SIG-M5 (cell line): ENCODE results near the gene SLC46A1.

Experiments
- DNase-seq: peaks from one replicate; lab custom pipeline; 2025; lab: John Stamatoyannopoulos, UW

Gene SLC46A1

DNA sequence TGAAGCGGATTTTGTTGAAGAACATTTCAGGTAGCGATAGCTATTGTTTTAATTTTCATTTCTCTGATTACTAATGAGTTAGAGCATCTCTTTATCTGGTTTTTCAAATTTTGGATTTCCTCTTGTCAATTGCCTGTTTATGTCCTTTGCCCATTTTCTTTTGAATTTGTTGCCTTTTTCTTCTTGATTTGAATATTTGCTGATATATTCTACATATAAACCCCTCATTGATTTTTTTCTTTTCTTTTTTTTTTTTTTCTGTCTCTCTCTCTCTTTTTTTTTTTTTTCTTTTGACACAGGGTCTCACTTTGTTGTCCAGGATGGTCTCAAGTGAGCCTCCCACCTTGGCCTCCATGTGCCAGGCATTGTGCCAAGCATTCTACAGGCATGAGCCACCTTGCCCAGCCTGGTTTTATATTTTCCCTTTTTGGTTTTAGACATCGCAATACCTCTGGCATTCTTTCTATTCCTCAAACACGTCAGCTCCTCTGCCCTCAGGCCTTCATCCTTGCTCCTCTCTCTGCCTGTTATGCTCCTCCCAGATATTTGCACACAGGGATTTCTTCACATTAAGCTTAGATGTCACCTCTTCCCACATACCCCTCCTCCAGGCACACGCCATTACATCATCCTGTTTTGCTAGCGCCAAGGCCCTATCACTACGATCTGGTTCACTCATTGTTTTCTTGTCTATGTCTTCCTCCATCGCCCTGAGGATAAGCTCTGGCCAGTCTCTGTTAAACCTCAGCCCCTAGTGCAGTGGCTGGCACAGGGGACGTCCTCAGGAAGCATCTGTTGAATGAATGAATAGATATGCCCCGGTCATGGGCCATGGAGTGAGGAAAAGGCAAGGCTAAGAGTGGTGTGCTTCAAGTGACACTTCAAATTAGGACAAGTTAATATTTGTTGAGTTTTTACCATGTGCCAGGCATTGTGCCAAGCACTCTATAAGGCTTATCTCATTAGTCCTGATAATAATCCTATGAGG, 25.9 kb downstream of the SLC46A1 start:
- no peak for DNase-seq

DNA sequence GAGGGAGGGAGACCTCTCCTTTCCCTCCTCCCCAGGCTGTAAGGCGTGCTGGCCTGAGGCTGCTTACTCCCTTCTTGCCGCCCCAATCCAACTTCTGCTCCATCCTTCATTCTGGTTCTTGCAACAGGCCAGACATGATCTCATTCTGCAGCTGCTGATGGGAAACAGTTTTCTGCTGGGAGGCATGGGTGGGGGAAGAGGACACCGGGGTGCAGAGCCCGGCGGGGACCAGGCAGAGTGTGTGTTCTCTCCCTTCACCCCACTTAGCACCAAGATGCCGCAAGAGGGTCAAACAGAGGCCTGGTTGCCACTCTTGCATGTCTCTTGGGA, 33.1 kb downstream of the SLC46A1 start:
- no peak for DNase-seq

DNA sequence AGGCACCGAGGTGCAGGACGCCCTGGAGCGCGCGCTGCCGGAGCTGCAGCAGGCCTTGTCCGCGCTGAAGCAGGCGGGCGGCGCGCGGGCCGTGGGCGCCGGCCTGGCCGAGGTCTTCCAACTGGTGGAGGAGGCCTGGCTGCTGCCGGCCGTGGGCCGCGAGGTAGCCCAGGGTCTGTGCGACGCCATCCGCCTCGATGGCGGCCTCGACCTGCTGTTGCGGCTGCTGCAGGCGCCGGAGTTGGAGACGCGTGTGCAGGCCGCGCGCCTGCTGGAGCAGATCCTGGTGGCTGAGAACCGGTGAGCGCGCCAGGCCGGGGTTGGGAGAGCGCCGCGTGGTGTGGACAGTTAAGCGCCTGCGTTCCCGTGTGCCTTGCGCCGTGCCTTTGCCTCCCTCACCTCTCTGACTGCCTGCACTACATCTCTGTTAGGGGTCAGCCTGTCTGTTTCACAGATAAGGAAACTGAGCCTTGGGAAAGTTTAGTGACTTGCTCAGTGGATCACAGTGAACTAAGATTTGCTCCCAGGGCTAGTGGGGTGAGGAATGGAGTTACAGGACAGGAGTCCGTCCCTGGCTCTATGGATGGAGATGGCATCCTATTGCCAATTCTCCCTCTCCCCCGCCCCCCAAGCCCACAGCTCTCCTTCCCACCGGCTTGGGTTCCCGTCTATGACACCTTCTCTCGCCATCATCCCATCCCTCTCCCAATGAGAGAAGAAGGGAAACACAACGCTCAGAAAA, 33.6 kb downstream of the SLC46A1 start:
- no peak for DNase-seq

DNA sequence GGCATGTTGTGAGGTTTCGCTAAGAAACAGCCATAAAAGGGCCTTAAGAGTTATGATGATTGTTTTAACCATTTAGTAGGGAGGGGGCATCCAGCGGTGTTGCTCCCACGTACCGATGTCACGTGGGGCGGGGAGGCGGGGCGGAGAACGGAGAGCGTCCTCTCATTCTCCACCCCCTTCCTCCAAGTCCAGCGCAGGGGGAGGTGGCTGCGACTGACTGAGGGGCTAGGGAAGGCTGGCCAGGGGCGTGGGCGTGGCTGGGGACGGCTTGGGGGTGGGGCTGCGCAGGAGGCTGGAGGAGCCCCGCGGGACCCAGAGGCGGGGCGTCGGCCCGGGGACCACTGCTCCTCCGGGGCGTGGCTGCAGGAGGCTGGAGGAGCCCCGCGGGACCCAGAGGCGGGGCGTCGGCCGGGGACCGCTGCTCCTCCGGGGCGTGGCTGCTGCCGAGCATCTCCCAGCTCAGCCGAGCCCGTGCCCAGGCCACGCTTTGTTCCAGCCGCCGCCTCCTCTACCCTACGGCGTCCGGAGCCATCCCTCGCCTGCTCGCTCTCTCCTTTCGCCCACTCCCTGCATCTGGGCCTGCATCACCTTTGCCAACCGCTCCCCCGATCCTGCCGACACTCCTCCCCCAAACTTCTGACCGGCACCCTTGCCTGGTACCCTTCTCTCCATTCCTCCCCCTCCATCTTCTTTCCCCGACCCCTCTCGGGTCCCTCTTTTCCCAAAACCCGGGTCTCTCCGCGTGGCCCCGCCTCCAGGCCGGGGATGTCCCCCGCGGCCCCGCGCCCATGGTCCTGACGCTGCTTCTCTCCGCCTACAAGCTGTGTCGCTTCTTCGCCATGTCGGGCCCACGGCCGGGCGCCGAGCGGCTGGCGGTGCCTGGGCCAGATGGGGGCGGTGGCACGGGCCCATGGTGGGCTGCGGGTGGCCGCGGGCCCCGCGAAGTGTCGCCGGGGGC, 34.5 kb downstream of the SLC46A1 start, which contains the start of gene SARM1:
TSS of gene SARM1 (plus strand) at position 450 of the 958 bp plus-strand sequence. CDS start at position 789, 339 bp downstream.
- no peak for DNase-seq

DNA sequence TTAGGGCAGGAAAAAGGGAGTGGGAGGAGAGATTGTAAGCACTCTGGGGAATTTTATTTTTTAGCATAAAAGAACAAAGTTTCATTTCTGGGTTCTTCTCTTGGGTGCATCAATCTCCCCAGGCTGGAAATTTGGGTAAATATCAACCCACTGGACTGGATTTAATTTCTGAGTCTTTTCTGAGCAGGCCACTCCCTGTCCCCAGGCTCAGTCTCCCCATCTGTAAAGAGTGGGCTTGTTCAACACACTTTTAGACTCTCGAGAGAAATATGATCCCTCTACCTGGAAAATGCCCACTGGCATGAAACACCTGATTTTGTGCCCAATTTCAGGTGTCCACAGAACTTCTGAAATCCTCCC, 35.3 kb downstream of the SLC46A1 start:
- DNase-seq, result no peak

DNA sequence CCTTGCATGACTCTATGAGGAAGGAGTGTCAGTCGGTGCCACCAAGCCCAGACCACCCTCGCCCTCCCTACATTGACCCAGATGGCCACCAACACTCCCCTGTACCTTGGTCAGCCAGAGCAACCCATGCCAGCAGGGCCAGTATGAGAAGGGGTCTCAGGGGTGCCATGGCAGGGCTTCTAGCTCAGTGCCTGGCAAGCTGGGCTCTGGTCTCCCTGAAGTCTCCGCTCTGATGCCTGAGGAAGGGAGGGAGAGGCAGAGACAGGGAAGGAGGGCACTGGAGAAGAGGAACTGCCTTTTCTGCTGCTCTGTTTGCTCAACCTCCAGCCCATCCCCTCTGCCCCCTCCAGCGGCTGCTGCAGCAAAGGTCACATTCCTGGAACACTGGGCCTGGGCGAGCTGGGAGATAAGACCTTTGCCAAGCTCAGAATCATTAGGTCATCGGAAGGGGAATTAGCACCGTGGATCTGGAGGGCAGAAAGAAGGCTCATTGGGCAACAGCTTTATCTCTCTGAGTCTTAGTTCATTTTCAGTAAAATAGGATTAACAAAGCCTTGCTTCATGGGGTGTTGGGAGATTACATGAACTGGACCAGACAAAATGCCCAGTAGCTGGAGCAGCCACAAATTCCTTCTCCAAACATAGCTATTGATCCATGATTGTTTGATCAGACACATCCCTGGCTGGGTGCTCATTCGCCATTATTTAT, 35.8 kb downstream of the SLC46A1 start, which contains the start of gene VTN:
TSS of gene VTN (minus strand) at position 273 of the 709 bp plus-strand sequence. CDS start at position 169, 104 bp downstream.
- DNase-seq, result no peak

DNA sequence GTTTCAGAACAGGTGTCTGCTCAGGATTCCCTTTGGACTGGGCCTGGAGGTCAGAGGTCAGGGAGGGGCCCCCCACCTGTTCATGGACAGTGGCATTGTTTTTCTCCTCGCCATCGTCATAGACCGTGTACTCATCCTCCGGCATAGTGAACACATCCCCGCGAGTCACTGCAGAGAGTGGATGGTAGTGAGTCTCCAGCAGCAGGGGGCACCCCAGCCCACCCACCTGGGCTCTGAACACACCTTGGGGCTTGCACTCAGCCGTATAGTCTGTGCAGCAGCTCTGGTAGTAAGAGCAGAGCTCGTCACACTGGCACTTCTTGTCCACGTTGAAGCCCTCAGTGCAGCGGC, 36.4 kb downstream of the SLC46A1 start:
- DNase-seq, result no peak

DNA sequence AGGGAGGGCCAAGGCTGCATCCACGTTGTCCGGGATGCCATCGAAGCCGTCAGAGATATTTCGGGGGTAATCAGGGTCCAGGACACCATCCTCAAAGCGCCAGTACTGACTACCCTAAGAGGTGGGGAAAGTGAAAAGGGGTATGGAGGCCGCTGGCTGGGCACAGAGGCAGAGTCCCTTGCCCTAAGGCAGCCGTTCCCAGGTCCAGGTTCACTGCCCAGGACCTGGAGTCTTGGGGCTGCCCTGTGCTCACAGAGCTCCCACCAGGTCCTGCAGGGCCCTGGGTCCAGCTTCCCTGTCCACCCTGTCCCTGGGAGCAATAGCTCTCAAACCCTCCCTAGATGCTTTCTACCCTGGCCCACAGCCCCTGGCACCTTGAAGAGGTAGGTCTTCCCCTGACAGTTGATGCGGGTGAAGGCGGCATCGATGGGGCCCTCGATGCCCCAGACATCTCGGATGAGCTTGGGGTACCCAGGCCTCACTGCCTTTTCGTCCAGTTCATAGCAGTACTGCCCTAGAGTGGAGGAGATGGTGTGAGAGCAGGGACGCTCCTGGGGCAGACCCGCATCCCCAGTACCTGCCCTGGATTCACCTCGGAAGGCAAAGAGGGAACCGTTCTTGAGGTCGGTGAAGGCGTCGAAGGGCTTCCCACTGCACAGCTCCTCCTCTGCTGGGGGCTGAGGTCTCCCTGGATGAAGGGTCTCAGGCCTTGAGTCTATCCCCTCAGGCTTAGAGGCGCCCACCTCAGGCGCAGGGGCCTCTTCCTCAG, 36.9 kb downstream of the SLC46A1 start:
- DNase-seq, result no peak

DNA sequence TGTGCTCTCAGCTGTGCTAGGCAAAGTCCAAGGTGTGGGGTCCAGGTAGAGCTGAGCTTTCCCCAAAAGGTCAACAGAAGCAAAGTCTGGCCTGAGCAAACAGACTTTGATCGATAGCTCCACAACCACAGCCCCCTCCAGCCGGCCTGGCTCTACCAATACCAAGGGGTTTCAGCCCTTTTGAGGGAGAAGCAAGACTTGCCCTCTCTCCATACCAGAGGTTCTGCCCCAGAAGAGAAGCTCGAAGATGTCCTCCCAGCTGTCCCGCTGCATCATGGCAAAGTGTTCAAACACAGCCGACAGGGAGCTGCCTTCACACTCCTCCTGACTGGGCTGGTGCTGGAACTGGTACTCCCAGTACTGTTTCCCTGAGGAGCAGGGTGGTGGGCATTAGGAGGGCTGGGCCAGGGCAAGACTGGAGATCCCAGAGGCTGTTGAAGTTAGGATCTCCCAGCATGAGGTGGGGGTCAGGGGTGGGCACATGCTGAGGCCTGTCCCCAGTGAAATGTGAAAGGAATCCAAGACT, 37.6 kb downstream of the SLC46A1 start:
- no peak for DNase-seq

DNA sequence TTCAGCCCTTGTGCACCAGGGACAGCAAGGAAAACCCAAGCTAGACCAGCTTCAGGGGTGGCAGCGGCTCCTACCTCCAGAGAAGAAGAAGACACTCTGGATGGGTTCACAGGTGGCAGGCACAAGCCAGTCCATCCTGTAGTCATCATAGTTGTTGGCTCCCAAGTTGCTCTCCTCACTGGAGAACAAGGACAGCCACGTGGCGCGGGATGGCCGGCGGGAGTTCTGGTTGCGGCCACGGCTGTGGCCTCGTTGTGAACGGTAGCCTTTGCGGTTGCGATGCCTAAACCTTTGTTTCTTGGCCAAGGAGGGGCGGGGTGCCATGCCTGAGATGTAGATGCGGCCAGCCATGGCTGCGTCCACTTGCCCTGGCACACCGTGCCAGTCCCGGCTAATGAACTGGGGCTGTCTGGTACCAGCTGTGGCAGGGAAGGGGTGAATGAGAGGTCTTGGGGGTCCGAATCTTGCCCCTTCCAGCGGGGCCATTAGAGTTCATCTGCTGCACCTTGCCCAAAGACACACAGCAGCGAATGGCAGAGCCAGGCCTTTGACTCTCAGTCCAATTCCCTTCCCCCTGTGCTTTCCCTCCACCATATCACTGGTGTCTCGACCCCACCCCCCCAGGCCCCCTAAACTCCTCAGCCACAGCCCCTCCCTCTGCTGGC, 38.2 kb downstream of the SLC46A1 start:
- no peak for DNase-seq

DNA sequence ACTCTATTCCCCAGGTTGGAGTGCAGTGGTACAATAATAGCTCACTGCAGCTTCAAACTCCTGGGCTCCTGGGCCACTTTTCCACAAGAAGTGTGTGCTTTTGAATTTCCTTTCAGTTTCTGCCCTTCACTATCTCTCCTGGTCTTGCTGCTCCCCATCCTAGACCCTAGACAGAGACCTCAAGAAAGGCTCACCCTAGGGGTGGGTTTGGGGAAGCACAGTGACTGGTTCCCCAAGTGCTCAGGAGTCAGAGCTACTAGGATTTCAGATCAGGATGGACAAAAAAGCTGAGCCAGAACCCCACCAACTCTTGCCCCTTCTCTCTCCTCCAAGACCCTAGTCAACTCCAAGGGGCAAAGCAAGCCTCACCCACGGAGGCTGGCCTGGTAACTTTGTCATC, 39.4 kb downstream of the SLC46A1 start:
- no peak for DNase-seq

DNA sequence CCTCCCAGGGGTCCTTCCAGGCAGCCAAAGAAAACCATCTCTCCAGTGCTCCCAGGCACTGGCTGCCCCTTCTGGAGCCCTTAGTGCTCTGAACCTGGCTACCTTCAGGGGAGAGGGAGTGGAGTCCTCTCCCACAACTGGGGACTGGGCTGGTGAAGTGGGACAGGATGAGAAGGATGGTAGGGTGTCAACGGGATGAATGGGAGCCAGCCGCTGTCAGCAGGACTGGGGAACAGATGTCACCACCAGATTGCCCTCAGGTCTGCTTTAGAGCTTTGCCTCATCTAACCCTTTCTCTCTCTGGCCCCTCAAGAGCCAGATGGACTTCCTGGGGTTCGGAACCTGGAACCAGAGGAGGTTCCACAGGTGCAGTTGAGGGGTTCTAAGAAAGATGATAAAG, 40.5 kb downstream of the SLC46A1 start:
- no peak for DNase-seq

DNA sequence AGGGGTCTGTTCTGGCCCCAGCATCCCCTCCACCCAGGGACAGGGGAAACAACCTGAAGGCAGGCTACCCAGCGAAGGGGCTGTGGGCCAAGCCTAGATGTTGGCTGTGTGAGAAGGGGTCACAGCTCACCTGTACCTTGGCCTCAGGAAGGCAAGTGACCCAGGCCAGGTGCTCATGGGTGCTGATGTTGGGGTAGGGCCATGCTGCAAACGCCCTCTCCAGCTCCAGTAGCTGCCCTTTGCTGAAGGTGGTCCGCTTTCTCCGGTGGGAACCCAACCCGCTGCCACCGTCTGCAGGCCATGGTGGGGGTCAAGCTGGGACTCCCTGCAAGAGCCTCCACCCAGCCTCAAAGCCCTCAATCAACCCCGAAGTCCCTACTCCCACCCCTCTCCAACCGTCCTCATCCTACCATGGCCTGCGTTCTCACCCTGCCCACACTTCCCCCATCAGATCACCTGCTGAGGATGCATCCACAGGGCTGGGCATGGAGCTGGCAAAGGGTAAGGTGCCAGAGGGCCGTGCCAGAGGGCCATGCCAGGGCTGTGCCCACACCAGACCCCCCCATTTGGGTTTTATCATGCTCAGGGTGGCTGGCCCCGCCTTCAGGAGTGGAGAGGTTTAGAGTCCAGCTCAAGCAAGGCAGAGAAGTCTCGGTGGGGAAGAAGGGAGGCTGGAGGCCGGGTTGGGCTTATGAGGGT, 41.2 kb downstream of the SLC46A1 start, which contains the start of gene SEBOX:
TSS of gene SEBOX (minus strand) at position 535 of the 699 bp plus-strand sequence. CDS start at position 487, 48 bp downstream.
- DNase-seq, result no peak

DNA sequence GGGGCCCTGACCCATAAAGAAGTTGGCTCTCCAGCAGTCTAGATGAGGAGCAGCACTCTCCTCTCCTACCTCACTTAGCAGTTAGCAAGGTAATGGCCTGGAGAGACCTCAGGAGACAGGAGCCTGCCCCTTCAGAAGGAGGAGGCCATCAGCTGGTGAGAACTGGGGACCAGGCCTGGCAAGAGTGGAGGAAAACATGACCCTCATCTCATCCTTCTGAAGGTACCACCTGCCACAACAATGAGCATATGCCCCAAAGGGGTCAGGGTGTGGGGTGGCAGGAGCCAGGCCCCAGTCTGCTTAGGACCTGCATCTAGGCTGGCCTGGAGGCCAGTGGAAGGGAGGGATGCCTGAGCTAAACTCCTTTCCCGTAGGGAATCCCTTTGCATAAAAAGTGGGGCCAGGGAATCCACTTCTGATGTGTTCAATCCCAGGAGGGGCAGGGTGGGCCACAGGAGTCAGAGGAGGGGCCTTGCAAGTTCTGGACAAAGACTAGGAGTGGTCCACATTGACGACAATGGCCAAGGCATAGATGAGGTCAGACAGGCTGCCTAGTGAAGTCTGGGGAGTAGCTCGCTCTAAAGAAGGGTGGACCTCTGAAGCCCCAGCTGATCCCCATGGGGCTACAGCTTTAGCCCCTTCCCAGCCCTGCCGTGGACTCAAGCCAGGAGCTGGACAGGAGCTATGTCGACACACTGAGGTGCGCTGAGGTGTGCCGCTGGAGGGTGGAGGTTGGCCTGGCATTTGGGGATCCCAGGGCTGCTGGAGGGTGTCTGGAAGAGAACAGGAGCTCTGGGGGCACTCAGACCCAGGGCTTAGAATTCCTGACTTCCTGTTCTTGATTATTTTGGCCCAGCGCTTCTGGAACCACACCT, 42.0 kb downstream of the SLC46A1 start:
- DNase-seq, result no peak

DNA sequence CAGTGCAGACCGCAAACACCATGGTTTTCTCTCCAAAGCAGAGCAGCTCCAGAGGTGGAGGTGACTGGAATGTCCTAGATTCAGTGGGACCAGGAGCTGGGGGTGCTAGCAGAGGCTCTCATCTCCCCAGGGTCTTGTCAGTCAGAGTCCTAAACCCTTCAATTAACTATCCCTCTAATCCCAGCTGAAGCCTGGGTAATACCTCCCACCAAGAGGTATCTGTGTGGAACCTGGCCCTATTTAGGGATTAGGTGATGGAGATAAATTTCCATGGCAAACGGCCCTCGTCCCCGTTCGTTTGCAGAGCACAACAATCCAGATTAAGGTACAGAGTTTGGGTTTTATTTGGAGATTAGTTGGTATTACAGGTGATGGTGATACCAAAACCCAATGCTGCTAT, 42.8 kb downstream of the SLC46A1 start:
- DNase-seq, result no peak

DNA sequence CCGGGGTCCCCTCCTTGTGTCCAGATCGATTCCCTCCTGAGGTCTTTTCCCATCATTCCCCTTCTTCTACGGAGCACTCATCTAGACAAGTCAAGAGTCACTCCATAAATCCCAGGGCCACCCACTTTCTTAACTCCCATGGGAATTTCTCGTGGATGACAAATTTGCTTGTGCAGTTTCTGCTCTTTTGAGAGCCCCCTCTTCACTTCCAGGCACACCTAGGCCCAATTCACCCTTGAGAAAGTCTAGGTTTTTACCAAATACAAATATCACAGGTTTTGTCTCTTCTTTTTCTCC, 48.2 kb downstream of the SLC46A1 start:
- no peak for DNase-seq

DNA sequence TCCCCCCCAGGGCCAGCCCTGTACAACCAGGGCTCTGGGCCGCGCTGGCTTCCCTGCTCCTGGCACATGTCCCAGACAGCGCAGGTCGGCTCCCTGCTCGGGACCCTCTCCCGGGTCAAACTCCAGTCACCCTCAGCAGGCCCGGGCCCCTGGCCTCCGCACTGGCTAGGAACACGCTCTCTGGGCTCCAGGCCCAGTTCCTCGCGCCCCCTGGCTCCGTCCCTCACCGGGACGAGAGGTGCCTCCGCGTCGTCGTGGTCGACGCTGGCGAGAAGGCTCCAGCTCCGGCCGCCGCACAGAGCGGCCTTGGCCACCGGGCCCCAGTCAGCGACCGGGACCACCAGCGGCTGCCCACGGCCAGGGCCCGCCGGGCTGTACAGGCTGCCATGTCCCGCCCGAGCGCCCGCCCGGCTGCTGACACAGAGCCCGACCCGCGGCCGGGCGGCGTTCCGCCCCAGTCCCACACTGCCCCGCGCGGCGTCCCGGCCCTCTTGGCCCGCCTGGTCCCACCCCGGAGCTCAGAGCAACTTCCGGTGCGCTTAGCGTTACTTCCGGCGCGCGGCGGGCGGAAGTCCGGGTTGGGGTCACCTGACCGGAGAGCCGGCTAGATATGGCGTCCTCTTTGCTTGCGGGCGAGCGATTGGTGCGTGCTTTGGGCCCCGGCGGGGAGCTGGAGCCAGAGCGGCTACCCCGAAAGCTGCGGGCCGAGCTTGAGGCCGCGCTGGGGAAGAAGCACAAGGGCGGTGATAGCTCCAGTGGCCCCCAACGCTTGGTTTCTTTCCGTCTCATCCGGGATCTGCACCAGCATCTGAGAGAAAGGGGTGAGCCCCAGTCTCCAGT, 48.7 kb downstream of the SLC46A1 start, which contains the start of gene POLDIP2:
TSS of gene POLDIP2 (minus strand) at position 467 of the 840 bp plus-strand sequence. CDS start at position 388, 79 bp downstream.
- peak; percentile 72 for DNase-seq
